Measurements from ENCODE around the gene PIP4K2A. TPM values are rescaled to one million over a fixed set of nuclear protein-coding genes. Genes with fewer than 3 reads are reported as not detected.

The PIP4K2A gene
- total RNA-seq, 1 experiment from 2014 or later: 25.1 TPM

GRCh38 chr10:22644222-22644621, 70.2 kb downstream of the PIP4K2A start:
- no peak for DNase-seq (ENCODE audit: extremely low read depth, low read depth)

- no peak for DNase-seq (ENCODE audit: extremely low read depth, low read depth)
Measured at GRCh38 chr10:22643775-22644174, 70.6 kb downstream of the PIP4K2A start.

GRCh38 chr10:22643116-22643515, 71.3 kb downstream of the PIP4K2A start:
- DNase-seq (ENCODE audit: extremely low read depth, low read depth): no peak

- no peak for DNase-seq (ENCODE audit: extremely low read depth, low read depth)
Measured at GRCh38 chr10:22641743-22642142, 72.6 kb downstream of the PIP4K2A start.

- no peak for DNase-seq (ENCODE audit: extremely low read depth, low read depth)
Measured at GRCh38 chr10:22640359-22640758, 74.0 kb downstream of the PIP4K2A start.

GRCh38 chr10:22638863-22639262, 75.5 kb downstream of the PIP4K2A start:
- no peak for DNase-seq (ENCODE audit: extremely low read depth, low read depth)

- DNase-seq (ENCODE audit: extremely low read depth, low read depth): no peak
Measured at GRCh38 chr10:22637491-22637890, 76.9 kb downstream of the PIP4K2A start.

GRCh38 chr10:22635650-22636049, 78.7 kb downstream of the PIP4K2A start:
- no peak for DNase-seq (ENCODE audit: extremely low read depth, low read depth)

- DNase-seq (ENCODE audit: extremely low read depth, low read depth): no peak
Measured at GRCh38 chr10:22634606-22635459, 79.5 kb downstream of the PIP4K2A start.

- DNase-seq (ENCODE audit: extremely low read depth, low read depth): no peak
Measured at GRCh38 chr10:22634093-22634492, 80.3 kb downstream of the PIP4K2A start.

GRCh38 chr10:22633528-22633927, 80.8 kb downstream of the PIP4K2A start:
- no peak for DNase-seq (ENCODE audit: extremely low read depth, low read depth)

- no peak for DNase-seq (ENCODE audit: extremely low read depth, low read depth)
Measured at GRCh38 chr10:22633106-22633505, 81.3 kb downstream of the PIP4K2A start.

GRCh38 chr10:22631646-22632278, 82.6 kb downstream of the PIP4K2A start:
- no peak for DNase-seq (ENCODE audit: extremely low read depth, low read depth)

- no peak for DNase-seq (ENCODE audit: extremely low read depth, low read depth)
Measured at GRCh38 chr10:22631185-22631584, 83.2 kb downstream of the PIP4K2A start.

GRCh38 chr10:22630234-22631174, 83.9 kb downstream of the PIP4K2A start:
- no peak for DNase-seq (ENCODE audit: extremely low read depth, low read depth)

GRCh38 chr10:22629852-22630233, 84.5 kb downstream of the PIP4K2A start:
- no peak for DNase-seq (ENCODE audit: extremely low read depth, low read depth)

- no peak for DNase-seq (ENCODE audit: extremely low read depth, low read depth)
Measured at GRCh38 chr10:22629126-22629525, 85.3 kb downstream of the PIP4K2A start.

- no peak for DNase-seq (ENCODE audit: extremely low read depth, low read depth)
Measured at GRCh38 chr10:22628309-22628708, 86.1 kb downstream of the PIP4K2A start.

GRCh38 chr10:22626784-22627183, 87.6 kb downstream of the PIP4K2A start:
- no peak for DNase-seq (ENCODE audit: extremely low read depth, low read depth)

- DNase-seq (ENCODE audit: extremely low read depth, low read depth): no peak
Measured at GRCh38 chr10:22625516-22626290, 88.7 kb downstream of the PIP4K2A start.
